GM18499 (cell line): Measurements from ENCODE around the gene RASL10A.
"Not testable (repeated sequence)": the region's sequence is repeated elsewhere in the genome, so short reads cannot be mapped to it uniquely, and the experiment has no call there.

Experiments used
- ATAC-seq: cut with Tn5 transposase; IDR thresholded peaks from one replicate; pipeline ENCODE4 v1.9.1; 2021; ENCODE audit warnings: moderate number of reproducible peaks; ENCODE audit not compliant: insufficient read depth, unreplicated experiment

The RASL10A gene

GRCh38 chr22:29315286-29316140, at the start of gene RASL10A:
Gene RASL10A (minus strand): TSS chr22:29315697. CDS start chr22:29315246, 451 bp downstream.
- no peak for ATAC-seq

- ATAC-seq = no peak
Observed at GRCh38 chr22:29359469-29359868, 44.0 kb upstream of the RASL10A start.

GRCh38 chr22:29357193-29357890, 41.8 kb upstream of the RASL10A start:
- ATAC-seq = not testable (repeated sequence)

- no peak for ATAC-seq
Observed at GRCh38 chr22:29353860-29354259, 38.4 kb upstream of the RASL10A start.

GRCh38 chr22:29353286-29353685, 37.8 kb upstream of the RASL10A start:
- ATAC-seq = no peak

- ATAC-seq = no peak
Observed at GRCh38 chr22:29352778-29353177, 37.3 kb upstream of the RASL10A start.

- ATAC-seq = no peak
Observed at GRCh38 chr22:29351891-29352290, 36.4 kb upstream of the RASL10A start.

GRCh38 chr22:29351042-29351441, 35.5 kb upstream of the RASL10A start:
- no peak for ATAC-seq

- no peak for ATAC-seq
Observed at GRCh38 chr22:29348956-29349355, 33.5 kb upstream of the RASL10A start.

- ATAC-seq = no peak
Observed at GRCh38 chr22:29348041-29348440, 32.5 kb upstream of the RASL10A start.

- no peak for ATAC-seq
Observed at GRCh38 chr22:29346659-29347058, 31.2 kb upstream of the RASL10A start.

GRCh38 chr22:29345932-29346331, 30.4 kb upstream of the RASL10A start:
- ATAC-seq = no peak

GRCh38 chr22:29344889-29345288, 29.4 kb upstream of the RASL10A start:
- ATAC-seq = not testable (repeated sequence)

GRCh38 chr22:29344137-29344536, 28.6 kb upstream of the RASL10A start:
- no peak for ATAC-seq

GRCh38 chr22:29343313-29343805, 27.9 kb upstream of the RASL10A start:
- ATAC-seq = no peak

GRCh38 chr22:29342577-29343312, 27.2 kb upstream of the RASL10A start:
- no peak for ATAC-seq

GRCh38 chr22:29342177-29342576, 26.7 kb upstream of the RASL10A start:
- no peak for ATAC-seq

- no peak for ATAC-seq
Observed at GRCh38 chr22:29341849-29342127, 26.3 kb upstream of the RASL10A start.

- ATAC-seq = no peak
Observed at GRCh38 chr22:29341056-29341848, 25.8 kb upstream of the RASL10A start.

GRCh38 chr22:29340566-29340965, 25.1 kb upstream of the RASL10A start:
- ATAC-seq = no peak
